ENCODE measurements around the gene CASP5.
"Not testable (repeated sequence)": the region's sequence is repeated elsewhere in the genome, so short reads cannot be mapped to it uniquely, and the experiment has no call there.

The CASP5 gene

GRCh38 chr11:105023003-105023402, at the start of gene CASP5:
Gene CASP5 (minus strand): TSS chr11:105023168. CDS start chr11:105023136, 32 bp downstream.
- DNase-seq, result peak; percentile 58

- not testable (repeated sequence) for DNase-seq
Measured at GRCh38 chr11:105072080-105072479, 49.1 kb upstream of the CASP5 start.

- peak; percentile 44 for DNase-seq
Measured at GRCh38 chr11:105071089-105071732, 48.2 kb upstream of the CASP5 start.

GRCh38 chr11:105070306-105070705, 47.3 kb upstream of the CASP5 start:
- peak; percentile 36 for DNase-seq

GRCh38 chr11:105069749-105070148, 46.8 kb upstream of the CASP5 start:
- not testable (repeated sequence) for DNase-seq

GRCh38 chr11:105063245-105063941, 40.4 kb upstream of the CASP5 start:
- DNase-seq, result not testable (repeated sequence)

- DNase-seq, result no peak
Measured at GRCh38 chr11:105057432-105057831, 34.5 kb upstream of the CASP5 start.

GRCh38 chr11:105056446-105056845, 33.5 kb upstream of the CASP5 start:
- DNase-seq, result no peak

GRCh38 chr11:105054723-105055493, 31.9 kb upstream of the CASP5 start:
- peak; percentile 78 for DNase-seq

- no peak for DNase-seq
Measured at GRCh38 chr11:105052487-105052886, 29.5 kb upstream of the CASP5 start.

- no peak for DNase-seq
Measured at GRCh38 chr11:105051559-105051958, 28.6 kb upstream of the CASP5 start.

- DNase-seq, result no peak
Measured at GRCh38 chr11:105049481-105049880, 26.5 kb upstream of the CASP5 start.

- peak; percentile 5 for DNase-seq
Measured at GRCh38 chr11:105046898-105047579, 24.1 kb upstream of the CASP5 start.

- no peak for DNase-seq
Measured at GRCh38 chr11:105045676-105046296, 22.8 kb upstream of the CASP5 start.

- DNase-seq, result peak; percentile 61
Measured at GRCh38 chr11:105044557-105045524, 21.9 kb upstream of the CASP5 start, which contains the start of gene CARD16. Gene CARD16 (minus strand): TSS chr11:105045335. CDS start chr11:105045297, 38 bp downstream.

GRCh38 chr11:105042178-105042577, 19.2 kb upstream of the CASP5 start:
- no peak for DNase-seq

GRCh38 chr11:105040703-105041102, 17.7 kb upstream of the CASP5 start:
- no peak for DNase-seq

- DNase-seq, result peak; percentile 81
Measured at GRCh38 chr11:105034813-105035620, 12.0 kb upstream of the CASP5 start, which contains the start of gene CASP1. Gene CASP1 (minus strand): TSS chr11:105035144. CDS start chr11:105035113, 31 bp downstream.

- not testable (repeated sequence) for DNase-seq
Measured at GRCh38 chr11:105034388-105034787, 11.4 kb upstream of the CASP5 start.

- DNase-seq, result peak; percentile 28
Measured at GRCh38 chr11:105033781-105034180, 10.8 kb upstream of the CASP5 start.

Measured in MV-4-11 (cell line).